GM10266 (cell line): ENCODE data around the gene LRRC38.
"Not testable (repeated sequence)": the region's sequence is repeated elsewhere in the genome, so short reads cannot be mapped to it uniquely, and the experiment has no call there.

ENCODE experiments used
- DNase-seq: peaks from one replicate; pipeline ENCODE4 v3.0.0; 2012; ENCODE audit errors: extremely low spot score
- TF ChIP-seq, protein P1 (sequence below): IDR thresholded peaks from 2 replicates; pipeline ENCODE4 v1.5.1; 2012; ENCODE audit warnings: mild to moderate bottlenecking, low read depth; ENCODE audit not compliant: control insufficient read depth, insufficient read depth; ENCODE audit errors: missing control alignments

LRRC38 gene

GRCh38 chr1:13465515-13465914 lies 48.3 kb downstream of the LRRC38 start:
- TF ChIP-seq, protein P1, sequence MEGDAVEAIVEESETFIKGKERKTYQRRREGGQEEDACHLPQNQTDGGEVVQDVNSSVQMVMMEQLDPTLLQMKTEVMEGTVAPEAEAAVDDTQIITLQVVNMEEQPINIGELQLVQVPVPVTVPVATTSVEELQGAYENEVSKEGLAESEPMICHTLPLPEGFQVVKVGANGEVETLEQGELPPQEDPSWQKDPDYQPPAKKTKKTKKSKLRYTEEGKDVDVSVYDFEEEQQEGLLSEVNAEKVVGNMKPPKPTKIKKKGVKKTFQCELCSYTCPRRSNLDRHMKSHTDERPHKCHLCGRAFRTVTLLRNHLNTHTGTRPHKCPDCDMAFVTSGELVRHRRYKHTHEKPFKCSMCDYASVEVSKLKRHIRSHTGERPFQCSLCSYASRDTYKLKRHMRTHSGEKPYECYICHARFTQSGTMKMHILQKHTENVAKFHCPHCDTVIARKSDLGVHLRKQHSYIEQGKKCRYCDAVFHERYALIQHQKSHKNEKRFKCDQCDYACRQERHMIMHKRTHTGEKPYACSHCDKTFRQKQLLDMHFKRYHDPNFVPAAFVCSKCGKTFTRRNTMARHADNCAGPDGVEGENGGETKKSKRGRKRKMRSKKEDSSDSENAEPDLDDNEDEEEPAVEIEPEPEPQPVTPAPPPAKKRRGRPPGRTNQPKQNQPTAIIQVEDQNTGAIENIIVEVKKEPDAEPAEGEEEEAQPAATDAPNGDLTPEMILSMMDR = no peak
- DNase-seq = no peak

DNA sequence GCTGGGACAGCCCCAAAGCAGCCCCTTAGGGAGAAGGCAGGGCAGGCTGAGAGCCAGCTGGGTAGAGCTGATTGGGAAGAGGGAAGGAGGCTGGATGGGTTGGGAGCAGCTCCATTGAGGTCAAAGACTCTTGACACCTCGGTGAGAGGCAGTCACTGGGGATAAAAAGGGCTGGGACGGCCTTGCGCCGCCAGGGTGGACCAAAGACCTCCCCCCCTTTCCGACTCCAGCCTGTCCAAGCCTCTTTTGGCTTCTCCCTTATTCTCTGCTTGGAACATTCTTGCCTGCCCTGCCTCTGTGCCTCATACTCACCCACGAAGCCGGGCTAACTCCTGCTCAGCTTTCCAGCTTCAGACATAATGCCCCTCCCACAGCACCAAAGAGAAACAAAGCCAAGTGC lies 51.1 kb downstream of the LRRC38 start:
- no peak for DNase-seq
- TF ChIP-seq, protein P1 = no peak

GRCh38 chr1:13461977-13462376 lies 51.8 kb downstream of the LRRC38 start:
- no peak for DNase-seq
- TF ChIP-seq, protein P1 = no peak

DNA sequence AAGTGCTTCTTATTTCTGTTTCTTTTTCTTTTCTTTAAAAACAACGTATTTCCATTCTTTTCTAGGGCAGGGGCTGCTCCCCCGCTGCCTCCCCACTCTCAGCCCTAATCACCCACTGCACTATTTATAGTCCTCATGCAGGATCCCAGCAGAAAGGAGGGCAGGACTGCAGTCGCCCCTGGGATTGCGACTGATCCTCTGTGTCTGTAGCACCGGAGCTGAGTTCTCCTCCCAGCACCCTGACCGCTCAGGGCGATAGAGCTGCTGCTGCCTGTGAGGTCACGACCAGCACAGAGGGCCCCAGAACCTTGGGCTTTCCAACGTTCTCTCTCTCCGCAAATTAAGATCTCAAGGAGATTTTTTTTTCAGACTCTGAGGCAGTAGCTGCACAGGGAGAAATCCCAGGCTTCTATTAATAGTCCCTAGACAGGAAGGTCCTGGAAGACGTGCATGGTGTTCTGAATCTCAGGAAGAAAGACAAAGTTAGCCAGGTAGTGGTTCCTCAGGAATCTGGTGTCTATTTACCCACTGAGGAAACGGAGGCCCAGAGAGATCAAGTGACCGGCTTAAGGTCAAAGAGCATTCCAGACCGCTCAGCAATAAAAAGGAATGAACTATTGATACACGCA lies 56.8 kb downstream of the LRRC38 start:
- TF ChIP-seq, protein P1 = no peak
- no peak for DNase-seq

DNA sequence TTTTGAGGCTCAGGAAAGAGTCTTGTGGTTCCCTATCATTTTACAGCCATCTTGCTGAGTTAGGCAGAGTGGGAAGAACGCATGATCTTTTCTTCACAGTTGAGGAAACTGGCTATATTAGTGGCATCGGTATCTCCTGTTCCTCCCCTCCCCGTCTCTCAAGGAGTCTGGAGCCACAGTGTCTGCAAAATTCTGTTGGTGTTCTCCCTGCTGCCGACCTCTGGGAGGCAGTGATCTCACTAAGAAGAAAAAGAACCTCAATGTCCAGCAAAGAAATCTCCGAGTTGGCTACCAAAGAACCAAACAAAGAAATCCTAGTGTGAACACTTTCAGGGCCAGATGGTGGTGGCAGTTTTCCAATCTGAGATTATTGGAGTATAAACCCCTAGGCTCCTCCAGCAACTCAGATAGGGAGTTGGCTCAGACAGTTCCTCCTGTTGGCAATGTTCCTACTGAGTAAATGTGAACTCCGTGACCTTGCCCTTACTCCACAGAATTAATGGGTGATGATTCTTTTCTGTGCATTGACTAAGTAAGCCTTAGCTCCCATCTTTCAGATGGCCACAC lies 62.3 kb downstream of the LRRC38 start:
- DNase-seq = no peak
- TF ChIP-seq, protein P1 = no peak

- DNase-seq = no peak
- TF ChIP-seq, protein P1 = no peak
Measured at GRCh38 chr1:13450204-13450603, 63.6 kb downstream of the LRRC38 start.

DNA sequence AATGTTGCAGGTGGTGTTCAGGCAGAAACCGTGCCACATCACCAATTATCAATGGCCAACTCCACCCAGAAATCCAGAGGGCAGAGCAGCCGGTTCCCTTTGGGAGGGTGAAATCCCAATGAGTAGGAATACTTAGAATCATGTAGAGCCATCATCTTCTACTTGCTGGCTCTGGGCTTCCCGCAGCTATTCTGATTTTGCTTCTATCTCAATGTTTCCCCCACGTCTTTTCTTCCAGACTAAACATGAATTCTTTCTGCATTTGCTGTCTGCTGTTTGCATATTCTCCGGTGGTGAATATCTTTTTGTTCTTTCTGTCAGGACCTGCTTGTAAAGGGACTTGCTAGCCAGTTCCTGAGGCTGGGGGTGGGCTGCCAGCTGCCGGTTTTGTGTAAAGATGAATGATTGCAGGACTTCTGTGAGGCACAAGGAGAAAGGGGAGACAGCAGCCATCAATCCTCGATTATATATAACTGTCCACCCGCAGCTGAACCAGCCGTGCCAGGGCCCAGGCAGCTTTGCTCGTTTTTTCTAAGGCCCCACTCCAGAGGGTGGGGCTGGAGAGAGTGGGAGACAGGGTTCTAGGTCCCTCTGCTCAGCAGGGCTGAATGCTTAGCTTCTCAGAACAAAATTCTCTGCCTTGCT lies 70.3 kb downstream of the LRRC38 start:
- TF ChIP-seq, protein P1 = no peak
- DNase-seq = no peak

DNA sequence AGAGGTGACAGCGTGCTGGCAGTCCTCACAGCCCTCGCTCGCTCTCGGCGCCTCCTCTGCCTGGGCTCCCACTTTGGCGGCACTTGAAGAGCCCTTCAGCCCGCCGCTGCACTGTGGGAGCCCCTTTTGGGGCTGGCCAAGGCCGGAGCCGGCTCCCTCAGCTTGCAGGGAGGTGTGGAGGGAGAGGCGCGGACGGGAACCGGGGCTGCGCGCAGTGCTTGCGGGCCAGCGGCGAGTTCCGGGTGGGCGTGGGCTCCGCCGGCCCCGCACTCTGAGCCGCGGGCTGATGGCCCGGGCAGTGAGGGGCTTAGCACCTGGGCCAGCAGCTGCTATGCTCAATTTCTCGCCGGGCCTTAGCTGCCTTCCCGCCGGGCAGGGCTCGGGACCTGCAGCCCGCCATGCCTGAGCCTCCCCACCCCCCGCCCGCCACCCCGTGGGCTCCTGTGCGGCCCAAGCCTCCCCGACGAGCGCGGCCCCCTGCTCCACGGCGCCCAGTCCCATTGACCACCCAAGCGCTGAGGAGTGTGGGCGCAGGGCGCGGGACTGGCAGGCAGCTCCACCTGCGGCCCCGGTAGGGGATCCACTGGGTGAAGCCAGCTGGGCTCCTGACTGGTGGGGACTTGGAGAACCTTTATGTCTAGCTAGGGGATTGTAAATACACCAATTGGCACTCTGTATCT lies 74.6 kb downstream of the LRRC38 start:
- DNase-seq = not testable (repeated sequence)
